SK-N-SH (cell line): ENCODE data around the gene SLC30A5. TPM values are rescaled to one million over a fixed set of nuclear protein-coding genes. Genes with fewer than 3 reads are reported as not detected.

Source experiments
- CTCF ChIA-PET: fragments of 300-600, 350-600 bp; formaldehyde crosslinking; extraction: SDS; loops from one replicate; lab custom pipeline; 2021; lab: Yijun Ruan, JAX
- POLR2A ChIA-PET: fragments of 350-600 bp; sonication (Branson Sonifier 250); formaldehyde crosslinking; extraction: SDS; loops from one replicate; lab custom pipeline; 2020; ENCODE audit warnings: antibody characterized with exemption, inconsistent platforms; lab: Yijun Ruan, JAX
- DNase-seq: peaks from one replicate; pipeline ENCODE4 v3.0.0; 2012
- H2AFZ ChIP-seq: fragments of 200-600 bp; sonication (generic); 2 replicates; pipeline ENCODE4 v1.8.1; 2016; ENCODE audit warnings: antibody characterized with exemption, mild to moderate bottlenecking, low read depth
- H3F3A ChIP-seq: fragments of 200-600 bp; sonication (generic); replicated peaks from 2 replicates; pipeline ENCODE3; 2016; ENCODE audit warnings: antibody characterized with exemption, mild to moderate bottlenecking; ENCODE audit not compliant: insufficient read depth
- H3K27ac ChIP-seq, 2 experiments: fragments of 200-500 bp in 1 of 2; fragments of 200-600 bp in 1 of 2; sonication (Bioruptor generic) in 1 of 2; sonication (generic), shearing (Covaris generic) in 1 of 2; 2 replicates each; pipeline versions ENCODE4 v1.5.1 to v1.6.1; 2014 to 2016; ENCODE audit warnings: low read depth in 2 of 2, inconsistent platforms in 1 of 2, low read length in 1 of 2, mild to moderate bottlenecking in 1 of 2, mixed read lengths in 1 of 2
- H3K27me3 ChIP-seq: fragments of 200-600 bp; sonication (generic), shearing (Covaris generic); 2 replicates; pipeline ENCODE4 v1.6.1; 2016; ENCODE audit warnings: mixed run types; ENCODE audit not compliant: insufficient read depth
- H3K36me3 ChIP-seq, 2 experiments: fragments of 200-500 bp in 1 of 2; fragments of 200-600 bp in 1 of 2; sonication (Bioruptor generic) in 1 of 2; sonication (generic) in 1 of 2; replicated peaks in 1 of 2; 2 replicates each; pipeline versions ENCODE3 to v1.5.1; 2014 to 2016; ENCODE audit warnings: low read length in 1 of 2, mild to moderate bottlenecking in 1 of 2; ENCODE audit not compliant: insufficient read depth in 2 of 2, control insufficient read depth in 1 of 2
- H3K4me1 ChIP-seq, 2 experiments: fragments of 200-500 bp in 1 of 2; fragments of 200-600 bp in 1 of 2; sonication (Bioruptor generic) in 1 of 2; sonication (generic), shearing (Covaris generic) in 1 of 2; 2 replicates each; pipeline versions ENCODE4 v1.5.1 to v1.6.1; 2014 to 2016; ENCODE audit warnings: low read depth in 1 of 2, low read length in 1 of 2, mixed run types in 1 of 2; ENCODE audit not compliant: insufficient read depth in 2 of 2, control insufficient read depth in 1 of 2
- H3K4me2 ChIP-seq: fragments of 200-600 bp; sonication (generic), shearing (Covaris generic); 2 replicates; pipeline ENCODE4 v1.6.1; 2017; ENCODE audit warnings: mixed run types
- H3K4me3 ChIP-seq, 2 experiments: fragments of 200-500 bp in 1 of 2; fragments of 200-600 bp in 1 of 2; sonication (Bioruptor generic) in 1 of 2; sonication (generic), shearing (Covaris generic) in 1 of 2; 2 replicates each; pipeline versions ENCODE4 v1.5.1 to v1.8.1; 2014 to 2016; ENCODE audit warnings: low read depth in 2 of 2, inconsistent platforms in 1 of 2, low read length in 1 of 2, mild to moderate bottlenecking in 1 of 2, mixed read lengths in 1 of 2, moderate library complexity in 1 of 2
- H3K79me2 ChIP-seq: fragments of 200-600 bp; sonication (generic); 2 replicates; pipeline ENCODE4 v1.8.1; 2017; ENCODE audit warnings: mild to moderate bottlenecking; ENCODE audit not compliant: insufficient read depth
- H3K9ac ChIP-seq: fragments of 200-600 bp; sonication (generic); 2 replicates; pipeline ENCODE4 v1.6.1; 2017; ENCODE audit warnings: mixed run types
- H3K9me2 ChIP-seq: fragments of 200-600 bp; sonication (generic); 2 replicates; pipeline ENCODE4 v1.6.1; 2017; ENCODE audit warnings: mixed run types
- H3K9me3 ChIP-seq: fragments of 200-600 bp; sonication (generic); 2 replicates; pipeline ENCODE4 v1.6.1; 2017; ENCODE audit warnings: mixed run types, mild to moderate bottlenecking, moderate library complexity
- H4K20me1 ChIP-seq: fragments of 200-600 bp; sonication (generic); 2 replicates; pipeline ENCODE4 v1.6.1; 2017; ENCODE audit warnings: mild to moderate bottlenecking, mixed run types; ENCODE audit not compliant: insufficient read depth
- EP300 ChIP-seq, 2 experiments: IDR thresholded peaks; 2 replicates each; pipeline versions ENCODE4 v1.4.0 to v1.6.1; 2012; ENCODE audit warnings: borderline replicate concordance in 1 of 2, low read depth in 1 of 2, low read length in 1 of 2
- FOXM1 ChIP-seq: IDR thresholded peaks from 2 replicates; pipeline ENCODE4 v1.4.0; 2012; ENCODE audit warnings: low read depth, mild to moderate bottlenecking
- IRF3 ChIP-seq: fragments of 150-350 bp; IDR thresholded peaks from 2 replicates; pipeline ENCODE4 v1.6.1; 2016; ENCODE audit warnings: mild to moderate bottlenecking, low read depth, low read length
- JUND ChIP-seq: IDR thresholded peaks from 2 replicates; pipeline ENCODE4 v1.4.0; 2012
- MXI1 ChIP-seq: IDR thresholded peaks from 2 replicates; pipeline ENCODE4 v1.6.1; 2012; ENCODE audit warnings: mild to moderate bottlenecking, low read depth, low read length, improper control_type of control experiment
- RAD21 ChIP-seq: IDR thresholded peaks from 2 replicates; pipeline ENCODE4 v1.6.1; 2012; ENCODE audit warnings: mild to moderate bottlenecking, low read length
- WGBS: methylation state at CpG from one replicate; pipeline ENCODE4 v1.1.6; 2017; ENCODE audit warnings: low lambda C conversion rate; 5-methylcytosine and 5-hydroxymethylcytosine counted together
- polyA plus RNA-seq, 3 experiments: library from polyadenylated mRNA; depleted of rRNA; stranded (reverse); fragments of >200 nt; gene quantifications; 2 replicates each; pipeline ENCODE4 v1.2.3, GENCODE V29; 2012
- TF ChIP-seq, protein P1 (sequence below): IDR thresholded peaks from 2 replicates; pipeline ENCODE4 v1.4.0; 2012; ENCODE audit warnings: low read depth
- TF ChIP-seq, protein P2 (sequence below): IDR thresholded peaks from 2 replicates; pipeline ENCODE4; 2012
- TF ChIP-seq, protein P3 (sequence below): IDR thresholded peaks from 2 replicates; pipeline ENCODE4 v1.6.1; 2012; ENCODE audit warnings: mild to moderate bottlenecking, low read depth, low read length, moderate library complexity
- TF ChIP-seq, protein P4 (sequence below): fragments of 200-600 bp; sonication (generic); IDR thresholded peaks from 2 replicates; pipeline ENCODE4 v1.6.1; 2017; ENCODE audit warnings: antibody characterized with exemption, mild to moderate bottlenecking, moderate library complexity

The SLC30A5 gene
- polyA plus RNA-seq, 1 of the 3 experiments (the other 2 are of a cell fraction): 28.5 TPM

- no peak overlapping the region for H3K27ac ChIP-seq
- no peaks in the 10 kb centered on the region for H3K9me3 ChIP-seq
- no peaks in the 10 kb centered on the region for H3F3A ChIP-seq
- H3K9ac ChIP-seq: no peak overlapping the region
- H4K20me1 ChIP-seq: no peaks in the 10 kb centered on the region
- H2AFZ ChIP-seq: no peak overlapping the region
- H3K9me2 ChIP-seq: no peaks in the 10 kb centered on the region
- no peak overlapping the region for H3K4me3 ChIP-seq
- no peak overlapping the region for H3K4me2 ChIP-seq
- no peaks in the 10 kb centered on the region for H3K27me3 ChIP-seq
- DNase-seq: no peak
- no peaks in the 10 kb centered on the region for H3K36me3 ChIP-seq
- 93% methylated on average over 1 of the region's 1 CpG for WGBS
- ChIA-PET POLR2A (no interaction called here), CTCF (interaction anchor here (0.7 to 9.5 kb wide), 8 partner anchors 7 to 778 kb away, joined by 3 to 262 read pairs (median 3); partner anchors contain the start of gene SLC30A5)
- no peaks in the 10 kb centered on the region; a peak in 1 of 4 replicates for H3K4me1 ChIP-seq
- H3K79me2 ChIP-seq: no peaks in the 10 kb centered on the region
- TF ChIP-seq, protein P1, sequence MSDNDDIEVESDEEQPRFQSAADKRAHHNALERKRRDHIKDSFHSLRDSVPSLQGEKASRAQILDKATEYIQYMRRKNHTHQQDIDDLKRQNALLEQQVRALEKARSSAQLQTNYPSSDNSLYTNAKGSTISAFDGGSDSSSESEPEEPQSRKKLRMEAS: no peak
Measured at GRCh38 chr5:69049151-69049550, 44.7 kb upstream of the SLC30A5 start.

DNA sequence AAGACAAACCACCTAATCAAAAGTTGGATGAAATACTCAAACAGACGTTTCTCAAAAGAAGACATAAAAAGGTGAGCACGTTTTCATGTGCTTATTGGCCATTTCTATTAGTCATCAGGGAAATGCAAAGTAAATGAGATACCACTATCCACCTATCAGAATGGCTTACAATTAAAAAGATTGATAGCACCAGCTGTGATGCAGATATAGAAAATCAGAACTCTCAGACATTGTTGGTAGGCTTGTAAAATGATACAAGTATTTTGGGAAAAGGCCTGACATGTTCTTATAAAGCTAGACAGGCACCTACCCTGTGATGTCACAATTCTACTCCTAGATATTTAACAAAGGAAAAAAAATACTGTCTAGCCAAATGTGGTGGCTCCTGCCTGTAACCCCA, 44.0 kb upstream of the SLC30A5 start:
- Histone ChIP-seq H3F3A (no peaks in the 10 kb centered on the region), H3K27ac (no peak overlapping the region), H3K9me3 (no peaks in the 10 kb centered on the region), H3K4me1 (no peaks in the 10 kb centered on the region; a peak in 1 of 4 replicates), H3K4me3 (no peak overlapping the region), H2AFZ (no peak overlapping the region), H4K20me1 (no peaks in the 10 kb centered on the region), H3K27me3 (no peaks in the 10 kb centered on the region), H3K4me2 (no peak overlapping the region), H3K9ac (no peak overlapping the region), H3K36me3 (no peaks in the 10 kb centered on the region)
- ChIA-PET CTCF (interaction anchor here (1.0 to 9.5 kb wide), 5 partner anchors 17 to 778 kb away, joined by 3 to 262 read pairs (median 3); no protein-coding TSS in a partner anchor), POLR2A (no interaction called here)
- TF ChIP-seq FOXM1 (no peak), JUND (no peak), MXI1 (no peak), IRF3 (no peak), EP300 (IDR thresholded peaks at IDR 0.05; ENCODE audit: borderline replicate concordance in 1 of 2, low read depth in 1 of 2, low read length in 1 of 2) (no peak), RAD21 (no peak)
- TF ChIP-seq, protein P2, sequence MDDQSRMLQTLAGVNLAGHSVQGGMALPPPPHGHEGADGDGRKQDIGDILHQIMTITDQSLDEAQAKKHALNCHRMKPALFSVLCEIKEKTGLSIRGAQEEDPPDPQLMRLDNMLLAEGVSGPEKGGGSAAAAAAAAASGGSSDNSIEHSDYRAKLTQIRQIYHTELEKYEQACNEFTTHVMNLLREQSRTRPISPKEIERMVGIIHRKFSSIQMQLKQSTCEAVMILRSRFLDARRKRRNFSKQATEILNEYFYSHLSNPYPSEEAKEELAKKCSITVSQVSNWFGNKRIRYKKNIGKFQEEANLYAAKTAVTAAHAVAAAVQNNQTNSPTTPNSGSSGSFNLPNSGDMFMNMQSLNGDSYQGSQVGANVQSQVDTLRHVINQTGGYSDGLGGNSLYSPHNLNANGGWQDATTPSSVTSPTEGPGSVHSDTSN: no peak
- TF ChIP-seq, protein P3, sequence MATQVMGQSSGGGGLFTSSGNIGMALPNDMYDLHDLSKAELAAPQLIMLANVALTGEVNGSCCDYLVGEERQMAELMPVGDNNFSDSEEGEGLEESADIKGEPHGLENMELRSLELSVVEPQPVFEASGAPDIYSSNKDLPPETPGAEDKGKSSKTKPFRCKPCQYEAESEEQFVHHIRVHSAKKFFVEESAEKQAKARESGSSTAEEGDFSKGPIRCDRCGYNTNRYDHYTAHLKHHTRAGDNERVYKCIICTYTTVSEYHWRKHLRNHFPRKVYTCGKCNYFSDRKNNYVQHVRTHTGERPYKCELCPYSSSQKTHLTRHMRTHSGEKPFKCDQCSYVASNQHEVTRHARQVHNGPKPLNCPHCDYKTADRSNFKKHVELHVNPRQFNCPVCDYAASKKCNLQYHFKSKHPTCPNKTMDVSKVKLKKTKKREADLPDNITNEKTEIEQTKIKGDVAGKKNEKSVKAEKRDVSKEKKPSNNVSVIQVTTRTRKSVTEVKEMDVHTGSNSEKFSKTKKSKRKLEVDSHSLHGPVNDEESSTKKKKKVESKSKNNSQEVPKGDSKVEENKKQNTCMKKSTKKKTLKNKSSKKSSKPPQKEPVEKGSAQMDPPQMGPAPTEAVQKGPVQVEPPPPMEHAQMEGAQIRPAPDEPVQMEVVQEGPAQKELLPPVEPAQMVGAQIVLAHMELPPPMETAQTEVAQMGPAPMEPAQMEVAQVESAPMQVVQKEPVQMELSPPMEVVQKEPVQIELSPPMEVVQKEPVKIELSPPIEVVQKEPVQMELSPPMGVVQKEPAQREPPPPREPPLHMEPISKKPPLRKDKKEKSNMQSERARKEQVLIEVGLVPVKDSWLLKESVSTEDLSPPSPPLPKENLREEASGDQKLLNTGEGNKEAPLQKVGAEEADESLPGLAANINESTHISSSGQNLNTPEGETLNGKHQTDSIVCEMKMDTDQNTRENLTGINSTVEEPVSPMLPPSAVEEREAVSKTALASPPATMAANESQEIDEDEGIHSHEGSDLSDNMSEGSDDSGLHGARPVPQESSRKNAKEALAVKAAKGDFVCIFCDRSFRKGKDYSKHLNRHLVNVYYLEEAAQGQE: no peak
- TF ChIP-seq, protein P4, sequence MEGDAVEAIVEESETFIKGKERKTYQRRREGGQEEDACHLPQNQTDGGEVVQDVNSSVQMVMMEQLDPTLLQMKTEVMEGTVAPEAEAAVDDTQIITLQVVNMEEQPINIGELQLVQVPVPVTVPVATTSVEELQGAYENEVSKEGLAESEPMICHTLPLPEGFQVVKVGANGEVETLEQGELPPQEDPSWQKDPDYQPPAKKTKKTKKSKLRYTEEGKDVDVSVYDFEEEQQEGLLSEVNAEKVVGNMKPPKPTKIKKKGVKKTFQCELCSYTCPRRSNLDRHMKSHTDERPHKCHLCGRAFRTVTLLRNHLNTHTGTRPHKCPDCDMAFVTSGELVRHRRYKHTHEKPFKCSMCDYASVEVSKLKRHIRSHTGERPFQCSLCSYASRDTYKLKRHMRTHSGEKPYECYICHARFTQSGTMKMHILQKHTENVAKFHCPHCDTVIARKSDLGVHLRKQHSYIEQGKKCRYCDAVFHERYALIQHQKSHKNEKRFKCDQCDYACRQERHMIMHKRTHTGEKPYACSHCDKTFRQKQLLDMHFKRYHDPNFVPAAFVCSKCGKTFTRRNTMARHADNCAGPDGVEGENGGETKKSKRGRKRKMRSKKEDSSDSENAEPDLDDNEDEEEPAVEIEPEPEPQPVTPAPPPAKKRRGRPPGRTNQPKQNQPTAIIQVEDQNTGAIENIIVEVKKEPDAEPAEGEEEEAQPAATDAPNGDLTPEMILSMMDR: no peak
- TF ChIP-seq, all 33 proteins: peak for 0
- no peak for DNase-seq
- Histone ChIP-seq H3K79me2 (no peaks in the 10 kb centered on the region), H3K9me2 (no peaks in the 10 kb centered on the region)
- 30% methylated on average over 2 of the region's 2 CpGs for WGBS
